SU-DHL-6 (cell line): ENCODE results near the gene FRY.

Experiments used
- CTCF ChIP-seq: fragments of 200-600 bp; sonication (generic); IDR thresholded peaks from one replicate; pipeline ENCODE4 v1.5.1; 2017; ENCODE audit warnings: antibody characterized with exemption, mild to moderate bottlenecking, low read length, moderate library complexity; ENCODE audit not compliant: insufficient read depth, poor library complexity, severe bottlenecking
- EZH2phosphoT487 ChIP-seq: fragments of 200-600 bp; sonication (generic), shearing (Covaris generic); conservative IDR thresholded peaks from 2 replicates; pipeline ENCODE4 v1.6.1; 2018; ENCODE audit warnings: mild to moderate bottlenecking, antibody characterized with exemption, low read length, moderate library complexity, mixed read lengths

- TF ChIP-seq CTCF, result no peak
- TF ChIP-seq EZH2phosphoT487, result no peak
Measured at GRCh38 chr13:32031815-32032370, 319 bp downstream of the FRY start.
